HEK293 (cell line): ENCODE data around the gene BTAF1.

Experiments
- CTCF ChIA-PET: fragments of 350-600 bp; formaldehyde crosslinking; extraction: SDS; loops from one replicate; lab custom pipeline; 2021; ENCODE audit warnings: antibody characterized with exemption; lab: Yijun Ruan, JAX
- POLR2A ChIA-PET: fragments of 300-600 bp; formaldehyde crosslinking; extraction: SDS; loops from one replicate; lab custom pipeline; 2020; ENCODE audit warnings: antibody characterized with exemption, inconsistent platforms; lab: Yijun Ruan, JAX
- H3K27ac ChIP-seq: fragments of 200-500 bp; sonication (Bioruptor generic); 2 replicates; pipeline ENCODE4 v1.5.1; 2014; ENCODE audit warnings: low read depth, low read length, control low read depth, inconsistent platforms; ENCODE audit errors: extremely low read depth
- H3K36me3 ChIP-seq, 2 experiments: fragments of 200-500 bp in 1 of 2; sonication (Bioruptor generic) in 1 of 2; 1 replicate in 1 of 2; 2 replicates in 1 of 2; pipeline ENCODE4 v1.5.1; 2014 to 2017; ENCODE audit warnings: inconsistent platforms in 2 of 2, low read length in 2 of 2; ENCODE audit not compliant: control insufficient read depth in 2 of 2, insufficient read depth in 1 of 2
- H3K4me1 ChIP-seq: fragments of 200-500 bp; sonication (Bioruptor generic); 2 replicates; pipeline ENCODE4 v1.5.1; 2014; ENCODE audit warnings: mild to moderate bottlenecking, low read length, inconsistent platforms; ENCODE audit not compliant: control insufficient read depth, insufficient read depth
- H3K4me3 ChIP-seq: 2 replicates; pipeline ENCODE4 v1.5.1; 2011; ENCODE audit warnings: low read depth, mild to moderate bottlenecking, control low read depth, low read length, moderate library complexity
- H3K9me3 ChIP-seq: fragments of 200-500 bp; sonication (Bioruptor generic); 2 replicates; pipeline ENCODE4 v1.5.1; 2014; ENCODE audit warnings: low read depth, low read length, inconsistent platforms; ENCODE audit not compliant: control insufficient read depth, insufficient read depth
- ELK4 ChIP-seq: IDR thresholded peaks from 2 replicates; pipeline ENCODE4 v1.6.1; 2011; ENCODE audit warnings: mild to moderate bottlenecking, low read depth, low read length, borderline replicate concordance
- HOXA7 ChIP-seq: sonication (generic); formaldehyde crosslinking; IDR thresholded peaks from 2 replicates; pipeline ENCODE4 v1.8.1; 2022; ENCODE audit warnings: missing genetic modification reagents, borderline replicate concordance
- HOXC10 ChIP-seq: sonication (generic); formaldehyde crosslinking; IDR thresholded peaks from 2 replicates; pipeline ENCODE4 v1.8.1; 2023; ENCODE audit warnings: mild to moderate bottlenecking, missing genetic modification reagents
- HOXD13 ChIP-seq: sonication (generic); formaldehyde crosslinking; IDR thresholded peaks from 2 replicates; pipeline ENCODE4 v1.8.0; 2022; ENCODE audit warnings: missing genetic modification reagents, borderline replicate concordance
- KLF16 ChIP-seq: fragments of 450-650 bp; formaldehyde crosslinking; IDR thresholded peaks from 2 replicates; pipeline ENCODE4 v1.5.1; 2017; ENCODE audit warnings: missing biosample characterization, missing genetic modification characterization
- KLF9 ChIP-seq: fragments of 450-650 bp; formaldehyde crosslinking; IDR thresholded peaks from 2 replicates; pipeline ENCODE4 v1.5.1; 2016; ENCODE audit warnings: missing biosample characterization, missing genetic modification characterization, low read depth
- MYNN ChIP-seq: fragments of 450-650 bp; formaldehyde crosslinking; IDR thresholded peaks from 2 replicates; pipeline ENCODE4 v1.5.1; 2016; ENCODE audit warnings: missing biosample characterization, missing genetic modification characterization, borderline replicate concordance
- PATZ1 ChIP-seq: fragments of 450-650 bp; formaldehyde crosslinking; IDR thresholded peaks from 2 replicates; pipeline ENCODE4 v1.5.1; 2016; ENCODE audit warnings: missing biosample characterization, missing genetic modification characterization
- SP7 ChIP-seq: fragments of 450-650 bp; formaldehyde crosslinking; IDR thresholded peaks from 2 replicates; pipeline ENCODE4 v1.5.1; 2016; ENCODE audit warnings: missing biosample characterization, missing genetic modification characterization
- ZBTB11 ChIP-seq: fragments of 450-650 bp; formaldehyde crosslinking; conservative IDR thresholded peaks from 2 replicates; pipeline ENCODE4 v1.5.1; 2016; ENCODE audit warnings: low read depth, missing biosample characterization, missing genetic modification characterization
- ZBTB21 ChIP-seq: fragments of 450-650 bp; formaldehyde crosslinking; IDR thresholded peaks from 2 replicates; pipeline ENCODE4 v1.5.1; 2017; ENCODE audit warnings: missing biosample characterization, missing genetic modification characterization
- ZFP37 ChIP-seq: fragments of 450-650 bp; formaldehyde crosslinking; IDR thresholded peaks from 2 replicates; pipeline ENCODE4 v1.5.1; 2016; ENCODE audit warnings: missing biosample characterization, missing genetic modification characterization
- ZNF19 ChIP-seq: fragments of 450-650 bp; formaldehyde crosslinking; IDR thresholded peaks from 2 replicates; pipeline ENCODE4; 2016; ENCODE audit warnings: missing biosample characterization, missing genetic modification characterization, low read depth
- ZNF202 ChIP-seq: fragments of 450-650 bp; formaldehyde crosslinking; IDR thresholded peaks from 2 replicates; pipeline ENCODE4 v1.5.1; 2016; ENCODE audit warnings: missing biosample characterization, missing genetic modification characterization, borderline replicate concordance
- ZNF211 ChIP-seq: fragments of 450-650 bp; formaldehyde crosslinking; IDR thresholded peaks from 2 replicates; pipeline ENCODE4 v1.5.1; 2016; ENCODE audit warnings: low read depth, missing biosample characterization, missing genetic modification characterization
- ZNF214 ChIP-seq: fragments of 450-650 bp; formaldehyde crosslinking; IDR thresholded peaks from 2 replicates; pipeline ENCODE4 v1.5.1; 2017; ENCODE audit warnings: missing biosample characterization, mild to moderate bottlenecking, missing genetic modification characterization, borderline replicate concordance
- ZNF350 ChIP-seq: fragments of 450-650 bp; formaldehyde crosslinking; IDR thresholded peaks from 2 replicates; pipeline ENCODE4 v1.5.0; 2017; ENCODE audit warnings: missing biosample characterization, mild to moderate bottlenecking, missing genetic modification characterization
- ZNF48 ChIP-seq: fragments of 450-650 bp; formaldehyde crosslinking; IDR thresholded peaks from 2 replicates; pipeline ENCODE4 v1.5.1; 2016; ENCODE audit warnings: missing biosample characterization, missing genetic modification characterization
- ZNF510 ChIP-seq: fragments of 450-650 bp; formaldehyde crosslinking; IDR thresholded peaks from 2 replicates; pipeline ENCODE4 v1.5.1; 2018; ENCODE audit warnings: mild to moderate bottlenecking, missing genetic modification characterization, missing biosample characterization; ENCODE audit not compliant: insufficient replicate concordance
- ZNF514 ChIP-seq: fragments of 450-650 bp; formaldehyde crosslinking; IDR thresholded peaks from 2 replicates; pipeline ENCODE4 v1.5.1; 2016; ENCODE audit warnings: missing biosample characterization, missing genetic modification characterization
- ZNF654 ChIP-seq: fragments of 450-650 bp; formaldehyde crosslinking; IDR thresholded peaks from 2 replicates; pipeline ENCODE4 v1.5.1; 2016; ENCODE audit warnings: low read depth, missing biosample characterization, missing genetic modification characterization
- TF ChIP-seq, protein P1 (sequence below): fragments of 450-650 bp; formaldehyde crosslinking; IDR thresholded peaks from 2 replicates; pipeline ENCODE4 v1.5.1; 2016; ENCODE audit warnings: missing biosample characterization, missing genetic modification characterization
- TF ChIP-seq, protein P2 (sequence below): fragments of 450-650 bp; formaldehyde crosslinking; IDR thresholded peaks from 2 replicates; pipeline ENCODE4 v1.5.1; 2016; ENCODE audit warnings: missing biosample characterization, missing genetic modification characterization
- TF ChIP-seq, protein P3 (sequence below): fragments of 450-650 bp; formaldehyde crosslinking; IDR thresholded peaks from 2 replicates; pipeline ENCODE4 v1.5.1; 2016; ENCODE audit warnings: missing biosample characterization, missing genetic modification characterization

Gene BTAF1

DNA sequence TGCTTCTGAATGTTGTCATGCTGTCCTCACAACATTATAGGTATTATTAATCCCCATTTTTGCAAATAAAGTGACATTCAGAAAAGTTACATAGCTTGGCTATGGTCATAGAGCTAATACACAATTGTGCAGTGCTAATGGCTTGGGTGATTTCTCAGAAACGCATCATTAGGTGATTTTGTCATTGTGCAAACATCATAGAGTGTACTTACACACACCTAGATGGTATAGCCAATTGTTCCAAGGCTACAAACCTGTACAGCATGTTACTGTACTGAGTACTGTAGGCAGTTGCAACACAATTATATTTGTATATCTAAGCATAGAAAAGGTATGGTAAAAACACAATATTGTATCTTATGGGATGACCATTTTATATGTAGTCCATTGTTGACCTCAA is 91.0 kb downstream of the BTAF1 start:
- TF ChIP-seq ZNF19 (tag by site-specific recombination): no peak
- no peak for TF ChIP-seq HOXA7 (CRISPR knock-in tag)
- no peak for TF ChIP-seq ZNF510 (tag by site-specific recombination)
- TF ChIP-seq, protein P1, sequence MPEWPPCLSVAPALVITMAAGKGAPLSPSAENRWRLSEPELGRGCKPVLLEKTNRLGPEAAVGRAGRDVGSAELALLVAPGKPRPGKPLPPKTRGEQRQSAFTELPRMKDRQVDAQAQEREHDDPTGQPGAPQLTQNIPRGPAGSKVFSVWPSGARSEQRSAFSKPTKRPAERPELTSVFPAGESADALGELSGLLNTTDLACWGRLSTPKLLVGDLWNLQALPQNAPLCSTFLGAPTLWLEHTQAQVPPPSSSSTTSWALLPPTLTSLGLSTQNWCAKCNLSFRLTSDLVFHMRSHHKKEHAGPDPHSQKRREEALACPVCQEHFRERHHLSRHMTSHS (tag by site-specific recombination): no peak
- TF ChIP-seq ZNF48 (tag by site-specific recombination): no peak
- no peak for TF ChIP-seq HOXD13 (CRISPR knock-in tag)
- no peak for TF ChIP-seq ZBTB21 (tag by site-specific recombination)
- TF ChIP-seq ZNF211: no peak
- no peak for TF ChIP-seq HOXC10 (CRISPR knock-in tag)
- TF ChIP-seq ELK4: no peak
- TF ChIP-seq MYNN (tag by site-specific recombination): no peak
- no peak for TF ChIP-seq ZNF214 (tag by site-specific recombination)
- TF ChIP-seq, protein P2, sequence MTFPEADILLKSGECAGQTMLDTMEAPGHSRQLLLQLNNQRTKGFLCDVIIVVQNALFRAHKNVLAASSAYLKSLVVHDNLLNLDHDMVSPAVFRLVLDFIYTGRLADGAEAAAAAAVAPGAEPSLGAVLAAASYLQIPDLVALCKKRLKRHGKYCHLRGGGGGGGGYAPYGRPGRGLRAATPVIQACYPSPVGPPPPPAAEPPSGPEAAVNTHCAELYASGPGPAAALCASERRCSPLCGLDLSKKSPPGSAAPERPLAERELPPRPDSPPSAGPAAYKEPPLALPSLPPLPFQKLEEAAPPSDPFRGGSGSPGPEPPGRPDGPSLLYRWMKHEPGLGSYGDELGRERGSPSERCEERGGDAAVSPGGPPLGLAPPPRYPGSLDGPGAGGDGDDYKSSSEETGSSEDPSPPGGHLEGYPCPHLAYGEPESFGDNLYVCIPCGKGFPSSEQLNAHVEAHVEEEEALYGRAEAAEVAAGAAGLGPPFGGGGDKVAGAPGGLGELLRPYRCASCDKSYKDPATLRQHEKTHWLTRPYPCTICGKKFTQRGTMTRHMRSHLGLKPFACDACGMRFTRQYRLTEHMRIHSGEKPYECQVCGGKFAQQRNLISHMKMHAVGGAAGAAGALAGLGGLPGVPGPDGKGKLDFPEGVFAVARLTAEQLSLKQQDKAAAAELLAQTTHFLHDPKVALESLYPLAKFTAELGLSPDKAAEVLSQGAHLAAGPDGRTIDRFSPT (tag by site-specific recombination): no peak
- TF ChIP-seq PATZ1: no peak
- TF ChIP-seq ZNF202: no peak
- ChIA-PET CTCF (no interaction called here), POLR2A (no interaction called here)
- Histone ChIP-seq H3K9me3 (no peaks in the 10 kb centered on the region), H3K36me3 (peaks cover 46 to 75% of the 10 kb centered on the region in 2 experiments), H3K4me1 (no peaks in the 10 kb centered on the region), H3K4me3 (no peak overlapping the region), H3K27ac (no peak overlapping the region)

- ChIA-PET CTCF (no interaction called here), POLR2A (no interaction called here)
- H3K36me3 ChIP-seq: peaks cover 71 to 78% of the 10 kb centered on the region in 2 experiments
- H3K9me3 ChIP-seq: no peaks in the 10 kb centered on the region
- no peak overlapping the region for H3K4me3 ChIP-seq
- H3K27ac ChIP-seq: no peak overlapping the region
- no peaks in the 10 kb centered on the region for H3K4me1 ChIP-seq
- TF ChIP-seq ZBTB11 (tag by site-specific recombination) (no peak), ZNF514 (tag by site-specific recombination) (no peak), SP7 (tag by site-specific recombination) (no peak), KLF16 (tag by site-specific recombination) (no peak), KLF9 (no peak), ZNF350 (tag by site-specific recombination) (no peak), ZNF654 (tag by site-specific recombination) (no peak), ZFP37 (tag by site-specific recombination) (no peak), ZBTB21 (tag by site-specific recombination) (no peak), HOXA7 (CRISPR knock-in tag) (no peak)
- TF ChIP-seq, protein P1 (tag by site-specific recombination): no peak
- TF ChIP-seq, protein P3, sequence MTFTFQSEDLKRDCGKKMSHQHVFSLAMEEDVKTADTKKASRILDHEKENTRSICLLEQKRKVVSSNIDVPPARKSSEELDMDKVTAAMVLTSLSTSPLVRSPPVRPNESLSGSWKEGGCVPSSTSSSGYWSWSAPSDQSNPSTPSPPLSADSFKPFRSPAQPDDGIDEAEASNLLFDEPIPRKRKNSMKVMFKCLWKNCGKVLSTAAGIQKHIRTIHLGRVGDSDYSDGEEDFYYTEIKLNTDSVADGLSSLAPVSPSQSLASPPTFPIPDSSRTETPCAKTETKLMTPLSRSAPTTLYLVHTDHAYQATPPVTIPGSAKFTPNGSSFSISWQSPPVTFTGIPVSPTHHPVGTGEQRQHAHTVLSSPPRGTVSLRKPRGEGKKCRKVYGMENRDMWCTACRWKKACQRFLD: no peak
Observed at GRCh38 chr10:92024700-92025099, 101.1 kb downstream of the BTAF1 start.
